Measurements from ENCODE around the gene CD109.
A peak's percentile ranks its signal among the peaks of the same experiment; 100 is the strongest.

The CD109 gene

GRCh38 chr6:73703466-73703865, 7.5 kb downstream of the CD109 start:
- no peak for TF ChIP-seq CTCF (IDR thresholded peaks at IDR 0.05; ENCODE audit: control insufficient read depth, extremely low read depth, insufficient read depth)
- no peak overlapping the region for H3K4me3 ChIP-seq (ENCODE audit: low read depth, low read length)
- no peak for DNase-seq (ENCODE audit: low read depth)

GRCh38 chr6:73704260-73704659, 8.3 kb downstream of the CD109 start:
- no peak overlapping the region for H3K4me3 ChIP-seq (ENCODE audit: low read depth, low read length)
- DNase-seq (ENCODE audit: low read depth) = no peak
- TF ChIP-seq CTCF (IDR thresholded peaks at IDR 0.05; ENCODE audit: control insufficient read depth, extremely low read depth, insufficient read depth) = no peak

DNA sequence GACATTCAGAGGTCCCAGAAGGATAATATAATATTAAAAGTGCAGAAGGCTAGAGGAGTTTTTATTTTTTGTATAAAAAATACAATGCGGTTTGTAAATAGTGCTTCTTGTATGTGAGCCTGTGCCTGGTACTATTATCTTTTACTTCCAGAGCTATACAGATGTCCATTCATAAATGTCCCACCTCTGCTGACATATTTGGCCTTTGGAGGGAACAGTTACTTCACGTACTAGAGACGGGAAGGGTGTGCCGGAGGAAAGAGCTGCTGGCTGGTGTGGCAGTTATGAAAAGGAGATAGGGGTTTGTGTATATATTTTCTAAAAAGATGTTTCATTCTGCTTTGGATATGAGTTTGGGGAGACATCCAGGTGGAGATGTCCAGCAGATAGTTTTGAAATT, 8.8 kb downstream of the CD109 start:
- no peak for DNase-seq (ENCODE audit: low read depth)
- H3K4me3 ChIP-seq (ENCODE audit: low read depth, low read length) = no peak overlapping the region
- TF ChIP-seq CTCF (IDR thresholded peaks at IDR 0.05; ENCODE audit: control insufficient read depth, extremely low read depth, insufficient read depth) = no peak

GRCh38 chr6:73706971-73707370, 11.0 kb downstream of the CD109 start:
- no peak overlapping the region for H3K4me3 ChIP-seq (ENCODE audit: low read depth, low read length)
- TF ChIP-seq CTCF (IDR thresholded peaks at IDR 0.05; ENCODE audit: control insufficient read depth, extremely low read depth, insufficient read depth) = no peak
- no peak for DNase-seq (ENCODE audit: low read depth)

GRCh38 chr6:73710470-73710869, 14.5 kb downstream of the CD109 start:
- TF ChIP-seq CTCF (IDR thresholded peaks at IDR 0.05; ENCODE audit: control insufficient read depth, extremely low read depth, insufficient read depth) = no peak
- H3K4me3 ChIP-seq (ENCODE audit: low read depth, low read length) = no peak overlapping the region
- DNase-seq (ENCODE audit: low read depth) = peak; percentile 65

GRCh38 chr6:73710948-73711347, 14.9 kb downstream of the CD109 start:
- no peak overlapping the region for H3K4me3 ChIP-seq (ENCODE audit: low read depth, low read length)
- no peak for TF ChIP-seq CTCF (IDR thresholded peaks at IDR 0.05; ENCODE audit: control insufficient read depth, extremely low read depth, insufficient read depth)
- peak; percentile 73 for DNase-seq (ENCODE audit: low read depth)

DNA sequence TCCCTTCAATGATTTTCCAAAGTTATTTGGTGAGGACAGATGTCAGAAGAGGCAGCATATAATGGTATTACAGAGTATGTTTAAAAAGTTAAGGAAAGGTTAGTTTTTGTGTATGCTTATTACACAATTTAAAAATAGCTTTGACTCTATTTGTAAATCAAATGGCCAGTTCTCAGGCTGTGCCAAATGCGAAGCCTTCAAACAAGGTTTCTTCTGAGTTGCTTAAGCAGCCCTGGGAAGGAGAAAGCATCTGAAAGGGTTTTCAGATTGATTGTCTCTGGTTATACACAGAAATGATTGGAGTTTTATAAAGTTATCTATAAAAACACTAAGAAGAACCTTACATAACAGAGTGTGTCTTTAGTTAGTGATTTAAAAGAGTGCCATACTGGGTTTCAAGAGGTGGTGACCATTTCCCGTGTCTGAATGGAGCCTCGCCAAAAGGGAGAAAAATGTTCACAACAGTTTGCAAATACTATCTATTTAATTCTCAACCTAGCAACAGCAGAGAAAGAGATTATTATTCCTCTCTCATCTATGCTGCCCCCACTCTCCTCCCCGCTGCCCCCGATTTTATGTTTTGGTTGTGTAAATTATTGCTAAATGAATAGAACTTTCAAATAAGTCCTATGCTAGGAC, 16.7 kb downstream of the CD109 start:
- no peak for DNase-seq (ENCODE audit: low read depth)
- TF ChIP-seq CTCF (IDR thresholded peaks at IDR 0.05; ENCODE audit: control insufficient read depth, extremely low read depth, insufficient read depth) = no peak
- H3K4me3 ChIP-seq (ENCODE audit: low read depth, low read length) = no peak overlapping the region
